GM19238 (cell line): ENCODE data around the gene FBXL17.
"Not testable (repeated sequence)": the region's sequence is repeated elsewhere in the genome, so short reads cannot be mapped to it uniquely, and the experiment has no call there.

Experiments
- DNase-seq: peaks from one replicate; pipeline ENCODE4 v3.0.0; 2011; ENCODE audit warnings: low spot score; ENCODE audit not compliant: insufficient read length

FBXL17 gene

DNA sequence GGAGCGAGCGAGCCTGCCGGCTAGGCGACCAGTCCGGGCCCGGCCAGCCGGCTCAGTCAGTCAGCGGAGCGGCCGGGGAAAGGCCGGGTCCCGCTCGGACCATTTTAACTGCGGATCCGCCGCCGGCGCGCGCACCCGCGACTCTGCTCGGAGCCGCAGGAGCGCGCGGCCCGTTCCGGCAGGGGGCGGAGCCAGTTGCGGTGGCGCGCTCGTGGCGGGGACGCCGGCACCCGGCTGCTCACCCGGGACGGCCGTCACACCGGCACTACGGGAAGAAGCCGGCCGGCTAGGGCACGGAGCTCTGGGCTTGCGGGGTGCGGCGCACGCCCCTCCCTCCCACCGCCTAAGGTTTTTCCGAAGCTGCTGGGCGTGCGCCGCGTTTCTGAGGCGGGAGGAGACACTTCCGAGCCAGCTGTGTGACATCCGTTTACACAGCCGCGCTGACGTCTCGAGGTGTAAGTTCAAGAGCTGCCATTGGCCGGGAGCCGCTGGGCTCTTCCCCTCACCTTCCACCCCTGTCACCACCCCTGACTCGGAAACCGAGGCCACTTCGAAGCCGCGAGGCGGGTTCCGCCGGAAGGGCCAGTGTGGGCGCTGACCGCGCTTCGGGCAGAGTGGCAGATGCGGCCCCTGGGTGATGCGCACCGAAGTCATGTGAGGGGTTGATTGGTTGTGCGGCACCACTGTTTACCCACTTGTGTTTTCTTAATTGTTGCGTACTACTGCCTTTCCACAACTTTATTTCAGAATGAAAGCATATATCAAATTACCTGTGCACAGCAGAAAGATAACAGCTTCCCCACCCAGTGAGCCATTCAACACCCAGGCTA, at the start of gene FBXL17:
Gene FBXL17 (minus strand): TSS at position 145 of the 830 bp plus-strand sequence.
- peak; percentile 79 for DNase-seq

DNA sequence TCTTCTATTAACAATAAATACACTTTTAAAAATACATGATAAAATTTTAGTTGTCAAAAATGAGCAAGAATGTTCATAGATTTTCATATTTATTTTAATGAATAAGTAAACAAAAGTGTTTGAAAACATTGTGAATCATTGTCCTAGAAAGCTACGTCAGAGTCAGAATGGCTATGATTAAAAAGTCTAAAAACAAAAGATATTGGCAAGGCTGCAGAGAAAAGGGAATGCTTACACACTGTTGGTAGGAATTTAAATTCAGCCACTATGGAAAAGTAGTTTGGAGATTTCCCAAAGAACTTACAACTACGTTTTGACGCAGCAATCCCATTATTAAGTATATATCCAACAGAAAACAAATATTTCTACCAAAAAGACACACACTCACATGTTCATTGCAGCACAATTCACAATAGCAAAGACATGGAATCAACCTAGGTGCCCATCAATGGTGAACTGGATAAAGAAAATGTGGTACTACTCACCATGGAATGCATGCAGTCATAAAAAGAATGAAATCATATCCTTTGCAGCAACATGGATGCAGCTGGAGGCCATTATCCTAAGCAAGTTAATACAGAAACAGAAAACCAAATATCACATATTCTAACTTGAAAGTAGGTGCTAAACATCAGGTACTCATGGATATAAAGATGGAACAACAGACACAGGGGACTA, 49.2 kb upstream of the FBXL17 start:
- no peak for DNase-seq

DNA sequence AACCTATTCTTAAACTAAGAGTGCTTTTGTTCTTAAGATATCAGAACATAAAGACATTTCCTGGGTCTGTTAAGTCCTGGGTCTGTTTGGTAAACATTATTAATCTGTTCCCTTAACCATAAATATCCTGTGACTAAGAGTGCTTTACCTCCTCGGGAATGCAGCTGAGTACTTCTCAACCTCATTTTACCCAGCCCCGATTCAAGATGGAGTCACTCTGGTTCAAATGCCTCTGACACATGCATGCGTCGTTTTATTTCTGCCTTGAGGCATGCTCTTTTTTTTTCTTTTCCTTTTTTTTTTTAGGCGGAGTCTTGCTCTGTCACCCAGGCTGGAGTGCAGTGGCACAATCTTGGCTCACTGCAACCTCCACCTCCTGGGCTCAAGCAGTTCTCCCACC, 39.8 kb upstream of the FBXL17 start:
- DNase-seq, result no peak

DNA sequence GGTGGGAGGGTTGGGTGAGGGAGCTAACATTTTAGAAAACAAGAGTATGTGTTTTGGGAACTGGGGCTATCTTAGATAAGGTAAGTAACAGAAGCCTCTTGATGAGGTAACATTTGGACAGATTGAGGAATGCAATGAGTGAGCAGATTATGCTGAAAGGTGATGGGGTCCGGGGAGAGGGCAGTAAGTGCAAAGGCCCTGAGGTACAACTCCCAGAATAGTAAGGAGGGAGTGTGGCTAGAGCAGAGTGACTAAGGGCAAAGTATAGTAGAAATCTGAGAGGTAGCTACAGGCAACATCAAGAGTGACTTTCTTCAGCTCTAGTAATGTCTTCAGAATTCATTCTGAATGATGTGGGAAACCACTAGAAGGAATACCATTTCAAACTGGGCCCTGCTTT, 38.9 kb upstream of the FBXL17 start:
- DNase-seq, result no peak

DNA sequence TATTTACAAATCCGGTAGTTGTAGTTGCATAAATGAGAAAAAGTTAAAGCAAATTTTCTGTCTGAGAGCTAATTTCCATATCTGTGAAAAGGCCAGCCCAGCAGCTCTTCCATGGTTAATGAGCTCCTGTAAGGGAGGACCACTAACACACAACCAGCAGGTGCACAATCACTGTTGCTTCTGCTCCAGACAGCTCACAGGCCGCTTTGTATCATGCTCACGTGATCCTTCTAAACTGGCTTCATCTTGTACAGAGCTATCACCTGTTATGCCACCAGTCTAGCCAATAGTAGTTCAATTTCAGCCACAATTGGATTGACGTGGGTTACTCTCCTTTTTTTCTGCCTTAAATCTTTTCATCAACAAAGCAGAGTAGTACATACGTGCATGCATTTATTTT, 38.3 kb upstream of the FBXL17 start:
- no peak for DNase-seq

DNA sequence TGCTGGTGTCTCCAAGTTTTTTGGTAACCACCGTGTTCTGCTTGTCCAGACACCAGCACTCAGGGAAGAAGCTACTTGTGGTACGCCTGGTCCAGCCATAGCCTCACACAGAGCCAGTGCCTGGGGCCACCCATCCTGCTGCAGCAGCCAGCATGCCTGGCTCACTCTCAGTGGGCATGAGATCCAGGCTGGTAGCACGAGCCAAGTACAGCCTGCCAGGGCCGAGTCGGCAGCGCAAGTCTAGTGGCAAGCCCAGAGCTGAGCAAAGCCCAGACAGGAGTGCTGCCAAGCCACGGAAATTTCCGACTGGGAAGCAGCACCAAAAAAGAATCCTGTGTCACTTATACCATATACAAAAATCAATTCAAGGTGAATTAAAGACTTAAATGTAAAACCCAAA, 36.3 kb upstream of the FBXL17 start:
- no peak for DNase-seq

DNA sequence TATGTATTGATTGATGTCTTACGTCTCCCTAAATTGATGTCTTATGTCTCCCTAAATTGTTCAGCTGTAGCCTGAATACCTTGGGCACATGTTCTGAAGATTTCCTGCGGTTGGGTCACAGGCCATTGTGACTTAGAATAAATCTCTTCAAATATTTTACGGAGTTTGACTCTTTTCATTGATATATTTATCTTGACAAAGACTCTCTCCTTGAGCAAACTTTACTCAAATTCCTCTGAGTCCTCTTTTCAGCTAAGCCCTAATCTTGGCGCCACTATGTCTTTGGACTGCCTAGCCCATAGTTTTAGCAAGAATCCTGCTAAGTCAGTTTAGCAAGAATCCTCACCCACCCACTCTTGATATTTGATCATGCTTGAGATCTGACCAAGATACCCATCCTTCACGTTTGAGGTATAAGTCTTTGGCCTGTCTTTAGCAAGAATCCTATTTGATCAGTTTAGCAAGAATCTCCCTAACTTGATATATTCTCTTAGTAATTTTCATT, 35.3 kb upstream of the FBXL17 start:
- DNase-seq, result no peak

DNA sequence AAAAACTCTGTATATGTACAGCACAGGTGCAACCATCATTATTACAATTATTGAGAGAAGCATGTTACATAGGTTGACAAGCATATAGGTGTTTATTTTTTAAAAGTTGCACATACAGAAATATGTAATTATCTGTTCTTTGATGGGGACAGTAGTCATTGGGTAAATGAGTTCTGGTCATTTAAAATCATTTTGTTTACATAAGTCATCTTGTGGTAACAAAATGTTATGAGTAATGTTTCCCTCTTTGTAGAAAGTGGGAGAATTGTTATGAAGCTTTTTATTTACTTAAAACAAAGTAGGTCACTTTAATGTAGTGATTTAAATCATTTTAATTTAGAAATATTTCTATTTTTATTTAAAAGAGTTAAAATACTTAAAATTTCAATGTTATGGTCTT, 33.8 kb upstream of the FBXL17 start:
- DNase-seq, result no peak

DNA sequence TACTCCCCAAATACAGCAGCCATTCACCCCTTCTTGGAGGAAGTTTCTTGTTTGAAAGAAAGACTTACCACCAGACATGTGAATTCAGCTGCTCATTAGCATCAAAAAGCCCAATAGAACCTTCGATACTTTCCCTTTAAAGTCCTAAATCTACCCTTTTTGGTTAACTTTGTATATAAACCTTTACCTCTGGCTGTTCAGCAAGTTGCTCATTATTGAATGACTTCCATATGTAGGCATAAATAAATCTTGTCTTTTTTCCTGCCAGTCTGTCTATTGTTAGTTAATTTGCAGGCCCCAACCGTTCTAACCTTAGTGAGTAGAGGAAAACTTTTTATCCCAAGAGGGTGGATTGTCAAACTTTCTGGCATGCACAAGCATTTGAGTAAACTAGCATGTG, 27.9 kb upstream of the FBXL17 start:
- no peak for DNase-seq

DNA sequence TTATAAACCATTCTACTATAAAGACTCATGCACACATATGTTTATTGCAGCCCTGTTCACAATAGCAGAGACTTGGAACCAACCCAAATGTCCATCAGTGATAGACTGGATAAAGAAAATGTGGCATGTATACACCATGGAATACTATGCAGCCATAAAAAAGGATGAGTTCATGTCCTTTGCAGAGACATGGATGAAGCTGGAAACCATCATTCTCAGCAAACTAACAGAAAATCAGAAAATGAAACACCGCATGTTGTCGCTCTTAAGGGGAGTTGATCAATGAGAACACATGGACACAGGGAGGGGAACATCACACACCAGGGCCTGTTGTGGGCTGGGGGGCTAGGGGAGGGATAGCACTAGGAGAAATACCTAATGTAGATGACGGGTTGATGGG, 23.3 kb upstream of the FBXL17 start:
- not testable (repeated sequence) for DNase-seq

DNA sequence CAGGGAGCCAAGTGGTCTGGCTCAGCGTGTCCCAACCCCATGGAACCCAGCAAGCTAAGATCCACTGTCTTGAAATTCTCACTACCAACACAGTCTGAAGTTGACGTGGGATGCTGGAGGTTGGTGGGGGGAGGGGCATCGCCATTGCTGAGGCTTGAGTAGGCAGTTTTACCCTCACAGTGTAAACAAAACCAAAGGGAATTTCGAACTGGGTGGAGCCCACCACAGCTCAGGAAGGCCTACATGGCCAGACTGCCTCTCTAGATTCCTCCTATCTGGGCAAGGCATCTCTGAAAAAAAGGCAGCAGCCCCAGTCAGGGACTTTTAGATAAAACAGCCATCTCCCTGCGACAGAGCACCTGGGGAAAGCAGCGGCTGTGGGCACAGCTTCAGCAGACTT, 17.1 kb upstream of the FBXL17 start:
- no peak for DNase-seq

DNA sequence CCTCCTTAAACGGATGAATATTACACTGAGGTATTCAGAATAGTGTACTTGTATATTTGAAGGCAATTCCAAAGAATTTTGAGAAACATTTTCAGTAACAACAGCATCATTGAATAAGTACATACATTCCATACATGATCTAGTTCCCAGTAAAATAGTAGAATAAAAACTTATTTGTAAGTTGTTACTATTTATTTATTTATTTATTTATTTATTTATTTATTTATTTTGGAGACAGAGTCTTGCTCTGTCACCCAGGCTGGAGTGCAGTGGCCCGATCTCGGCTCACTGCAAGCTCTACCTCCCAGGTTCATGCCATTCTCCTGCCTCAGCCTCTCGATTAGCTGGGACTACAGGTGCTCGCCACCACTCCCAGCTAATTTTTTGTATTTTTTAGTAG, 14.9 kb upstream of the FBXL17 start:
- not testable (repeated sequence) for DNase-seq

DNA sequence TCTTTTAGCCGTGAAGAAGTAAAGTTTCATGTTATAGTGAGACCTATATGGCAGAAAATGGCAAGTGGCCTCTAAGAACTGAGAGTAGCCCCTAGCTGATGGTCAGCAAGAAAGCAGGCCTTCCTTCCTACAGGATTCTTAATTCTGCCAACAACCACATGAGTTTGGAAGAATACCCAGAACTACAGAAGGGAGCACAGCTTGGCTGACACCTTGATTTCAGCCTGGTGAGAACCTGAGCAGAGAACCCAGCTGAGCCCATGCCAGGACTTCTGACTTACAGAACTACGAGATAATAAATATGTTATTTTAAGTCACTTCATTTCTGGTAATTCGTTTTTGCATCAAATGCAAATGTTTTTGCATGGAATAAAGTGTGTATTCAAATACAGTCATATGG, 5.9 kb upstream of the FBXL17 start:
- no peak for DNase-seq

DNA sequence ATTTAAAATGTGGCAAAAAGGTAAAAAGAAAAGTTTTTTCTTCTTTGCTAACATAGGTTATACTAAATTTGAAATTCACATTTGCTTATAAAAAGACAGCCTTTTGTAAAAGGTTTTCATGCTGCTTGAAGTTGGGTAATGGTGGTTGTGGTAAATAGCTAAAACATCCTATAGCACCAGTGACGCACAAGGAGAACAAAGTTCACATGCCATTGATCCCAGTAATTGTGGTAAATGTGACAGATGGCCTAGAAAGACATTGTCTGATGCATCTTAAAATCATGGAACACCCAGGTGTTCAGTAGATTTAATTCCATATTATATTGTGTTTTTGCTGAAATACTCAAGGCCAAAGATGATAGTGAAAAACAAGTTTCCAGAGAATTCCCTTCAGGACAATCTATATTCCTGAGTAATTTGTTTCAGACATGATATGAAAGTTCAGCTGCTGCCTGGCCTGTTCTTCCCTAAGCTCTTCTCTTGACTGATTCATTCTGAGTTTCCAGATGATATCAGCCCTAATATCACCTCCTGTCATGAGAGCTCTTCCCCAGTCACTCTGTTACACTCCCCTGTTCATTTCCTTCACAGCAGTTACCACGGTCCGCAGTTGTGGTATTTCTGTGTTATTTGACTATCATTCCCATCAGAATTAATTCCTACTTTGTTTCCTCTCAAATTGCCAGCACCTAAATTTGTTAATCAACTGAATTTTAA, 4.6 kb upstream of the FBXL17 start:
- DNase-seq, result no peak

DNA sequence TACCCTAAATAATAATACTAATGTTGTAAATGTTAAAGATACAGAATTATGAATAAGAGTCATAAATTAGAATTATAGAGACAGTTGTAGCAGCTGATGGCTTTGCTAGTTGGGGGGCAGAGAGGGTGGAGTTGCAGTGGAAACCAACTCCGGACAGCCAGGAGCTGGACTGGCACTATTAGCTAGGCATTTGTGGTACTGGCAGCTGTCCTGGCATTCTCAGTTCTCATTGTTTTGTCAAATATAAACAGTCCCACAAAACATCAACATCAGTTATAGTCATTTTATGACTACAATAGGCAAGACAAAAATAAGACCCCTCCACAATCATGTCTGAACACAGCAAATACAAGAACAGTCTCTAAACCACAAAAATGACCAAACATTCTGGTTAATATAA, 2.8 kb upstream of the FBXL17 start:
- no peak for DNase-seq

DNA sequence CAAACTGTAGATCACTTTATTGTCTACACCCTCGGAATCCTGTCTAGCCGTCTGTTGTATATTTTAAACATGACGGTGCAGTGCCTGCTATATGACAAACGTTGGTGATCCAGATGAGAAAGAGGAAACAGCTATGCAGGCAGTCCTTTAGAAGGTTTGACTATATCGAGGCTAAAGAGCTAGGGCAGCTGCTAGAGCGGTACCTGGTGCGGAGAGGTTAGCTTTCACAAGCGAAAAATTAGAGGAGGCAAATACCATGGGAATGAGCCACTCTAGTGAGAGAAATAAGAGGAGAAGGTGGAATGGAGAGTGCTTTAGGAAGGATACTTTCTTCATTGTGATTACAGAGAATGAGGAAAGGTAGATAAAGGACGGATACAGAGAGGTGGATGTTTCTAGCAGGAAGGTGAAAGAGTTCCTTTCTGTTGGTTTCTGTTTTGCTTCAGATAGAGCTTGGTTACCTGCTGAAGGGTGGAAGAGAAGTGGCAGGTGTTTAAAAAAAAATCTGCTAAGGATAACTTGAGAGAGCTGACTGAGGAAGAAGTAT, 959 bp upstream of the FBXL17 start:
- no peak for DNase-seq

DNA sequence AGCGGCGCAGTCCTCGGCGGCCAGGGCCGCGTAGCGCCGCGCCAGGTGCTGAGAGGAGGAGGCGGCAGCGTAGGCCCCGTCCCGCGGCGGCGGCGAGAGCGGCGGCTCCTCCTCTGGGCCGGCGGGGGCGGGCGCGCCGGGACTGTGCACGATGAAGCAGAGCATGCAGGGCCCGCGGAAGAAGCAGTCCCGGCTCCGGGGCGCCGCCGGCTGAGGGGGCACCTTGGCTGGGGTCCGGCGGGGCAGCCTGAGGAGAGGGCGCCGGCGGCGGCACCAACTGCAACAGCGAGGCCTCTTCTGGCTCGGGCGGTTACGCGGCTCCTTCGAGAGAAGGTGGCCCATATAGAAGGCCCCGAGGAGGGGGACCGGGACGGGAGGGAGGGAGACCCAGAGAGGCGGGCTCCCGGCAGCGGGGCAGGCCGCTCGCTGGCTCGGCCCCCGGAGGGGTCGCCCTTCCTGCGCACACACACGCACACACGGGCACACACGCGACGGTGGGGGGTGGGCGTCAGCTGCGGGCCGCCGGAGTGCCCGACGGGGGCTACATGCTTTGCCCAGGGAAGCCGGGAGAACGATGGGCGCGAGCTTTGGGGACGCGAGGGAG, 446 bp downstream of the FBXL17 start:
- DNase-seq, result peak; percentile 46

DNA sequence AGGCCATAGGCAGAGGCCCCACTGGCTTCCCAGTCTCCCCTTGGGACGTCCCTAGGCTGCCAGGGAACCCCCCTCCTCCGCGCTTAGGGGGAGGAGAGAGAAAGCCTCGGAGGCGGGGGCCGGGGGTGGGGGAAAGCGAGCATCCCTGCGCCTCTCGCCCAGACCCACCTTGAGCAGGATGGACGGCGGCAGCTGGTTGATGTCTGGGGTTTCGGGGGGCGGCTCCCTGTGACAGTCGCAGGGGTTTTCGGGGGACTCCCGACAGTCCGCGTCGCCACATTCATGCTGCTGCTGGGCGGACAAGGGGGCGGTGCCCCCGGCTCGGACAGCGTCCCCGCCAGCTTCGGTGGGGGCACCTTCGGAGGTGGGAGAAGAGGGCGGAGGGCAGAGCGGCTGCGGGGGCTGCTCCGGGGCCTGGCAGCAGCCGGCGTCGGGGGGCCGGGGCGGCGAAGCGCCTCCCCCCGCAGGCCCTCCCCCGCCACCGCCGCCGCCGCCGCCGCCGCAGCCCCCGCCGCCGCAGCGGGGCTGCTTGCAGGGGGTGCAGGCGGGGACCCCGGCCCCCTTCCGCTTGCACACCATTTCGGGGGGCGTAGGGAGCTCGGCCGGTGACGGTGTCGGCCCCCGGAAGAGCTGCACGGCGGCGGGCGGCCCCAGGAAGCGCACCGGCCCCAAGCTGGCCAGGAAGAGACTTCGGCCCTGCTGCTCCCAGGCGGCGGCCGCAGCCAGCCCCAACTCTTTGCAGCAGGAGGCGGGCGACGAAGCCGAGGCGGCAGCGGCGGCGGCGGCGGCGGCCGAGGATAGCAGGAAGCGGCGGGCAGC, 1.2 kb downstream of the FBXL17 start:
- DNase-seq, result peak; percentile 32

DNA sequence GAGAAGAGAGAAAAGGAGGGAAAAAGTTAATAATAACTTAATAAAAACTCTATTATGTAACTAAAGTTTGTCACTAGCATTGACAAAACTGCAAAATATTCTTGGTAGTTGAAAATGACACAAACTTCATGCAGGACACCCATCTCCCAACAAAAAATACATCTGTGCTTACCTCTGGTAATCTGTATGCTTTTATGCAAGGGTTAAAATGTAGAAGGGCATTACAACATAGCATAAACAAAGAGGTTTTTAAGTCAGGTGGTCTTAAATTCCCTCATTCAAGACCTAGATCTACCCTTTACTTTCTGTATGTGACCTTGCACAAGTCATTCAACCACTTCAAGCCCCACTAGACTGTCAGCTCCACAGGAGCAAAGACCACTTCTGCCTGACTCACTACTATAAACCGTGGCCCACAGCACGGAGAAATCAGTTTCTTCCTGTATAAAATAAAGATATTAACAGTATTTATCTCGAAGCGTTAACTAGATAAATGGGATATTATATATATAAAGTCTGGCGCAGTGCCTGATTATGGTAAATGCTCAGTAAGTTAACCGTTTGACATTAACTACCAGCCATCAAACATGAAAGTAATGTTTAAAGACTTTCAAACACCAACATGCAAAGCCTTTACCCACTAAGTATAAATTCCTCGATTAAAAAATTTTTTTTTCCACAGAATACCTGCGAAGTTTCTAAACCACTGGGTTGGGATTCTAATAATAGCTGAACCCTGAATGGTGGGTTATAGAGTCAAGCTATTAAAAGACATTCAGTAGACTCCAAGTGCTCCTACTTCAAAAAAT, 2.0 kb downstream of the FBXL17 start:
- DNase-seq, result no peak

DNA sequence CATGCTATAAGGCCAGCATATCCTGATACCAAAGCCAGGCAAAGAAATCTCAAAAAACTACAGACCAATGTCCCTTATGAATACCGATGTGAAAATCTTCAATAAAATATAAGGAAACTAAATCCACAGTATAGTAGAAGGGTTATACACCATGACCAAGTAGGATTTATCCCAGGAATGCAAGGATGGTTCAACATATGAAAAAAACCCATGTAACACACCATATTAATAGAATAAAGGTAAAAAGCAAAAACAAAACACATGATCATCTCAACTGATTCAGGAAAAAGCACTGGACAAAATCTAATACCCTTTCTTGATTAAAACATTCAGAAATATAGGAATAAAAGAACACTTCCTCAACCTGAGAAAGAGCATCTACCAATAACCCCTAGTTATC, 6.1 kb downstream of the FBXL17 start:
- no peak for DNase-seq
